Mesendoderm (in vitro differentiated cells): ENCODE results near the gene GSTM1.
"Not testable (repeated sequence)": the region's sequence is repeated elsewhere in the genome, so short reads cannot be mapped to it uniquely, and the experiment has no call there.

Experiments
- DNase-seq: peaks from one replicate; pipeline ENCODE4 v3.0.0; 2013
- H2AK5ac ChIP-seq: 2 replicates; pipeline ENCODE4 v1.6.1; 2013; ENCODE audit warnings: low read length, inconsistent platforms
- H2BK120ac ChIP-seq: 2 replicates; pipeline ENCODE4 v1.6.1; 2013; ENCODE audit warnings: low read depth, mild to moderate bottlenecking, low read length, moderate library complexity, mixed read lengths
- H2BK15ac ChIP-seq: replicated peaks from 2 replicates; pipeline ENCODE4 v1.6.1; 2013; ENCODE audit warnings: low read depth, mild to moderate bottlenecking, moderate library complexity
- H2BK5ac ChIP-seq: 2 replicates; pipeline ENCODE4 v1.6.1; 2013; ENCODE audit warnings: low read length, inconsistent platforms
- H3K18ac ChIP-seq: 2 replicates; pipeline ENCODE4 v1.6.1; 2013; ENCODE audit warnings: mild to moderate bottlenecking, low read length, mixed read lengths
- H3K23ac ChIP-seq: one replicate; pipeline ENCODE4 v1.6.1; 2013; ENCODE audit warnings: low read length
- H3K27ac ChIP-seq: 2 replicates; pipeline ENCODE4 v1.5.1; 2013; ENCODE audit warnings: low read depth, mild to moderate bottlenecking, inconsistent platforms, low read length, moderate library complexity
- H3K27me3 ChIP-seq: 2 replicates; pipeline ENCODE4 v1.6.1; 2013; ENCODE audit warnings: low read length, control low read depth, mild to moderate bottlenecking, inconsistent platforms; ENCODE audit not compliant: insufficient read depth, poor library complexity
- H3K36me3 ChIP-seq: 2 replicates; pipeline ENCODE4 v1.6.1; 2013; ENCODE audit warnings: low read length, inconsistent platforms; ENCODE audit not compliant: control insufficient read depth, insufficient read depth
- H3K4ac ChIP-seq: one replicate; pipeline ENCODE4 v1.6.1; 2013; ENCODE audit warnings: low read depth, mild to moderate bottlenecking, low read length, moderate library complexity
- H3K4me1 ChIP-seq: 2 replicates; pipeline ENCODE4 v1.6.1; 2013; ENCODE audit warnings: low read depth, low read length, inconsistent platforms; ENCODE audit not compliant: control insufficient read depth
- H3K4me2 ChIP-seq: 2 replicates; pipeline ENCODE4 v1.6.1; 2013; ENCODE audit warnings: low read length
- H3K4me3 ChIP-seq: 2 replicates; pipeline ENCODE4 v1.5.1; 2013; ENCODE audit warnings: mild to moderate bottlenecking, low read length
- H3K56ac ChIP-seq: one replicate; pipeline ENCODE4 v1.6.1; 2013; ENCODE audit warnings: low read length
- H3K79me1 ChIP-seq: 2 replicates; pipeline ENCODE4 v1.6.1; 2013; ENCODE audit warnings: low read length, inconsistent platforms
- H3K79me2 ChIP-seq: 2 replicates; pipeline ENCODE4 v1.6.1; 2013; ENCODE audit warnings: mild to moderate bottlenecking, low read length; ENCODE audit not compliant: control insufficient read depth, insufficient read depth
- H3K9ac ChIP-seq: 2 replicates; pipeline ENCODE4 v1.6.1; 2013; ENCODE audit warnings: low read length, inconsistent platforms
- H4K5ac ChIP-seq: one replicate; pipeline ENCODE4 v1.6.1; 2013; ENCODE audit warnings: low read length
- H4K8ac ChIP-seq: one replicate; pipeline ENCODE4 v1.6.1; 2013; ENCODE audit warnings: low read depth, mild to moderate bottlenecking, control low read depth, low read length, moderate library complexity
- WGBS: extraction: QIAGEN DNeasy Blood & Tissue Kit; methylation state at CpG from one replicate; pipeline ENCODE4 v1.1.7; 2013; ENCODE audit warnings: low lambda C conversion rate, missing lambda C conversion rate; ENCODE audit not compliant: insufficient coverage; ENCODE audit errors: extremely low coverage; 5-methylcytosine and 5-hydroxymethylcytosine counted together

Gene GSTM1

DNA sequence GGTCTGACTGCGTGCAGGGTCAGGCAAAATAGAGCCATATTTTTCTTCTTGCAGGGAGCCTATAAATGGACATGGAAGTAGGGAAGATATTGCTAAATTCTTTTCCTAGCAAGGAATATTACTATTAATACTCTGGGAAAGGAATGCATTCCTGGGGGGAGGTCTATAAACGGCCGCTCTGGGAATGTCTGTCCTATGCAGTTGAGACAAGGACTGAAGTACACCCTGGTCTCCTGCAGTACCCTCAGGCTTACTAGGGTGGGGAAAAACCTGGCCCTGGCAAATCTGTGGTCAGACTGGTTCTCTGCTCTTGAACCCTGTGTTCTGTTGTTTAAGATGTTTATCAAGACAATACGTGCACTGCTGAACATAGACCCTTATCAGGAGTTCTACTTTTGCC, 21.3 kb downstream of the GSTM1 start:
- DNase-seq, H2AK5ac ChIP-seq, H3K36me3 ChIP-seq, H3K27ac ChIP-seq, H3K4me3 ChIP-seq, H3K9ac ChIP-seq, H3K18ac ChIP-seq, H2BK15ac ChIP-seq, H4K5ac ChIP-seq, H3K27me3 ChIP-seq, H4K8ac ChIP-seq, H2BK5ac ChIP-seq, H3K79me2 ChIP-seq, H2BK120ac ChIP-seq, H3K4ac ChIP-seq, H3K79me1 ChIP-seq, H3K4me1 ChIP-seq, H3K56ac ChIP-seq, H3K4me2 ChIP-seq, H3K23ac ChIP-seq: not testable (repeated sequence)
- no CpG with 5 or more reads among the region's 4 CpGs for WGBS

- H3K27me3 ChIP-seq, H4K8ac ChIP-seq, H3K27ac ChIP-seq, H3K4me3 ChIP-seq, H2BK15ac ChIP-seq, H3K18ac ChIP-seq, H3K23ac ChIP-seq, H2BK5ac ChIP-seq, DNase-seq, H3K36me3 ChIP-seq, H3K4ac ChIP-seq, H3K79me2 ChIP-seq, H2BK120ac ChIP-seq, H3K4me2 ChIP-seq, H3K4me1 ChIP-seq, H3K9ac ChIP-seq, H3K79me1 ChIP-seq, H3K56ac ChIP-seq, H2AK5ac ChIP-seq, H4K5ac ChIP-seq: not testable (repeated sequence)
These were observed 22.2 kb downstream of the GSTM1 start for GRCh38 chr1:109709822-109710221.

DNA sequence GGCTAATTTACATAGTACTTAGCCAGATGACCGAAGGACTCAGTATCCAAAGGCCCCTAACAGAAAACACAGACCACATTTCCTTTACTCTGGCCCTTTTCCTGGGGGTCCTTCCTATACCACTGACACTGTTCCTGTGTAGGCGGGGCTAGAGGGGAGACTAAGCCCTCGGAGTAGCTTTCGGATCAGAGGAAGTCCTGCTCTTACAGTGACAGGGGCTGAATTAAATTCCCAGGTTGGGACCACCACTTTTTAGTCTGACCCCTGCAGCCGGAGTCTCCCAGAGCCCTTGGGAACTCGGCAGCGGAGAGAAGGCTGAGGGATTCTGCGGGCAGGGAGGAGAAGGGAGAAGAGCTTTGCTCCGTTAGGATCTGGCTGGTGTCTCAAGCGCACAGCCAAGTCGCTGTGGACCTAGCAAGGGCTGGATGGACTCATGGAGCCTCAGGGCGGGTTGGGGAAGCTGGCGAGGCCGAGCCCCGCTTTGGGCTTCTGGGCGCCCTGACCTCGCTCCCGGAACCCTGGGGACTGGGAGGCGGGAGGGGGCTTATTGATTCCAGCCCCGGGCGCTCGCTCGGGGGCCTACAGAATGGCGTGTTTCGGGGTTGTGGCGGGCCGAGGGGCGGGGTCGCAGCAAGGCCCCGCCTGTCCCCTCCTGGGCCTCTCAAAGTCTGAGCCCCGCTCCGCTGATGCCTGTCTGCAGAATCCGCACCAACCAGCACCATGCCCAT, 24.1 kb downstream of the GSTM1 start, which contains the start of gene GSTM5:
Gene GSTM5, plus strand, starts transcription at position 659 of the 728 bp plus-strand sequence. Its CDS starts 62 bp downstream, at position 721.
- not testable (repeated sequence) for H3K18ac ChIP-seq, H3K23ac ChIP-seq, H2BK120ac ChIP-seq, H3K4ac ChIP-seq, H3K36me3 ChIP-seq, H2BK15ac ChIP-seq, H3K4me1 ChIP-seq, H2BK5ac ChIP-seq, H4K5ac ChIP-seq, H3K27ac ChIP-seq, H3K4me2 ChIP-seq, H2AK5ac ChIP-seq, H4K8ac ChIP-seq, H3K27me3 ChIP-seq, DNase-seq, H3K4me3 ChIP-seq, H3K79me2 ChIP-seq, H3K79me1 ChIP-seq
- Histone ChIP-seq H3K56ac (peak within 1 kb of the TSS; percentile 30), H3K9ac (peak within 1 kb of the TSS; percentile 28)
- no CpG with 5 or more reads among the region's 33 CpGs for WGBS

DNA sequence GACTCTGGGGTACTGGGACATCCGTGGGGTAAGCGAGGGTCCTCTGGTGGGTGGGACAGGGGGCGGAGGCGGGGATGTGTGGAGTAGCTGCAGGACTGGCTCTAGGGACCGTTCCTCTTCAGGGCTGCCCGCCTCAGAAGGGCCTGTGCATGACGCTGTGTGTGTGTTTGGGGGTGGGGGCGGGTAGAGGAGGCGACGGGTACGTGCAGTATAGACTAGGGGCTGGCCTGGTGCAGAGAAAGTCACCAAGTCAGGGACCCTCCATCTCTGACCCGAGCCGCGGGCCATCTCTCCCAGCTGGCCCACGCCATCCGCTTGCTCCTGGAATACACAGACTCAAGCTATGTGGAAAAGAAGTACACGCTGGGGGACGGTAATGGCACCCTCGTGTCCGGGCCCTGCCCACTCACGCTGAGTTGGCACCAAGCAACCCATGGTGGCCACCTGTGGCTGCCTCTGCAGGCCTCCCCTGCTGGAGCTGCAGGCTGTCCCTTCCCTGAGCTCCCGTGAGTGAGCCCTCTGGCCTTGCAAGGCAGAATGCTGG, 24.8 kb downstream of the GSTM1 start:
- H3K4me3 ChIP-seq: no peak overlapping the region
- H2BK15ac ChIP-seq: no peak overlapping the region
- no peak overlapping the region for H3K23ac ChIP-seq
- no peak overlapping the region for H3K56ac ChIP-seq
- no peak overlapping the region for H3K4ac ChIP-seq
- H3K36me3 ChIP-seq: no peaks in the 10 kb centered on the region
- no CpG with 5 or more reads among the region's 22 CpGs for WGBS
- H3K79me2 ChIP-seq: no peaks in the 10 kb centered on the region
- no peak overlapping the region for H4K8ac ChIP-seq
- no peaks in the 10 kb centered on the region for H3K79me1 ChIP-seq
- H2BK5ac ChIP-seq: no peak overlapping the region
- no peak overlapping the region for H2BK120ac ChIP-seq
- H3K9ac ChIP-seq: no peak overlapping the region
- H3K4me2 ChIP-seq: no peak overlapping the region
- DNase-seq: no peak
- H3K27me3 ChIP-seq: no peaks in the 10 kb centered on the region
- no peak overlapping the region for H4K5ac ChIP-seq
- H3K4me1 ChIP-seq: no peaks in the 10 kb centered on the region
- no peak overlapping the region for H2AK5ac ChIP-seq
- H3K27ac ChIP-seq: no peak overlapping the region
- no peak overlapping the region for H3K18ac ChIP-seq

GRCh38 chr1:109713636-109714035, 26.0 kb downstream of the GSTM1 start:
- Histone ChIP-seq H3K23ac (no peak overlapping the region), H4K8ac (no peak overlapping the region), H3K4ac (no peak overlapping the region), H3K27me3 (no peaks in the 10 kb centered on the region), H3K18ac (no peak overlapping the region), H2BK15ac (no peak overlapping the region), H3K79me2 (no peaks in the 10 kb centered on the region), H3K4me2 (no peak overlapping the region), H3K36me3 (no peaks in the 10 kb centered on the region), H3K79me1 (no peaks in the 10 kb centered on the region), H3K9ac (no peak overlapping the region), H2AK5ac (no peak overlapping the region), H2BK5ac (no peak overlapping the region), H3K4me1 (no peaks in the 10 kb centered on the region), H3K4me3 (no peak overlapping the region), H4K5ac (no peak overlapping the region), H3K27ac (no peak overlapping the region), H2BK120ac (no peak overlapping the region), H3K56ac (no peak overlapping the region)
- no CpG with 5 or more reads among the region's 5 CpGs for WGBS
- no peak for DNase-seq
